HG03565 (cell line): ENCODE results near the gene UBAP2L.
"Not testable (repeated sequence)": the region's sequence is repeated elsewhere in the genome, so short reads cannot be mapped to it uniquely, and the experiment has no call there.

ENCODE experiments used
- ATAC-seq: cut with Tn5 transposase; IDR thresholded peaks from one replicate; pipeline ENCODE4 v1.9.1; 2021; ENCODE audit warnings: mild to moderate bottlenecking, moderate library complexity; ENCODE audit not compliant: unreplicated experiment

The UBAP2L gene

DNA sequence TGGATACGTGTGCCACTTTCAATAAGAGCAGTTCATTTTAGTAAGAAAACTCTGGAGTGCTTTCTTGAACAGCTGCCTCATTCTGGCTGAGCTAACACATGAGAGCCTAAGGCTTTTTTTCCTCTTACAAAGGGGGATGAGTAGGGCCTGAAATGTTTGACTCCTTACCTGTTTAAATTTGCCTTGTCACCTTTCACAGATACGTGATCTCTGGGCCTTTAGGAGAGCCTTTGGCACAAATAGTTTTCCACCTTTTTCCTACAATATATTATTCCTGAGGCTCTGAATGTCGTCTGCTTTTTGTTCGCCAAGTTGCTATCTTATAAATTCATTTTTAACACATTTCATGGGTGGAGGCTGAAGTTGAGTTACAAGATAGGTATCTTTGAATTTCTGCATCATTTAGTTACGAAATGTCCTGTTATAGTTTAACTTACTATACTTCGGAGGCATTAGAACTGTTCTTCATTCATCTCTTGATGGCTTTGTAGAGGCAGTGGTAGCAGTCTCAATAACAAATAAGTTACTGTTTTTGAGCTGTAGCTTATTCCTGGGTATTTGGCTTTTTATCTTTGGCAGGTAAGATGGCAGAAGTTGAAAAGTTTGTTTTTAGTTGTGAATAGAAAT, 17.2 kb downstream of the UBAP2L start:
- no peak for ATAC-seq

DNA sequence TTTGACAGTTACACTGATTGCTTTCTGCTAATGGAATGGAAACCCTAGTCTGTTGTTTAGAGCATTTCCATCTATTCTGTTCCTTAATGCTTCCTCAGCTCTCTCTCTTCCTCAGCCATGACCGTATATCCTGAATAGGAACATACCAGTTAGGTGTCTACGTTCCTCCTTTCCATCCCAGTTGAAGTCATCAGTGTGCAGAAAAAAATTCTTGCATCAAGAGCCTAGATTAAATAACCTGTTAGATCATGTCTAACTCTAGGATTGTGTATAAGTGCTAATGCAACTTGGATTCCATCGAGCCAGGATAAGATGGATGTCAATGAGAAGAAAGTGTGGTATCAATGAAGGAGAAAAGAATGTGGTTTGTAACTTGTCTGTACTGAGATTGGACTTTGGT, 18.7 kb downstream of the UBAP2L start:
- no peak for ATAC-seq

GRCh38 chr1:154240294-154240833, 19.6 kb downstream of the UBAP2L start:
- ATAC-seq = no peak

DNA sequence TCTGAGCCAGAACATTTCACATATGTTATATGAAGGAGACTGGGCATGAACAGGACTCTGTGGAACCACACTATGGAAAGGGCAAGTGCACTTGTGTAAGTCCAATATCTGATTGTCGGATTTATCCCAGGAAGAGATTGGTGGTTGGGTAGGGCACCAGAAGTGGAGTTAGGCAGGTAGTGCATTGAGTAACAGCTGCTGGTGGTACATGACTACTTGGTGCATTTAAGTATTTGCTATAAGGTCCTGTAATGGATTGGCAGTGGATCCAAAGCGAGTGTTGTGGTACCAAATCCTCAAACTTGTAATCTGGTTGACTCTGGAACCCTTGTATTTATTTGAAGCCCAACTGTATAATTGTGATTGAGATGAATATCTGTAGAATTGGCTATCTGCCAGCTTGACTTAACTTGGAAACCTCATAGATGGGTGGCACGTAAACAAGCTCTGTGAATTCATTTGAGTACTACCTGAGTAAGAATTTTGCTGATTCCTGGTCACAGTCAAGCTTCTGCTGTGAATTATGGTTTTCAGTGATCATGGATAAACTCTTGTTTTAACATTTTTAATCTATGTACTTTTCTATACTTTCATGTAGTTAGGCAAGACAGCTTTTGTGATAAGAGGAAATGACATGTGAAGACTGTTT, 21.1 kb downstream of the UBAP2L start:
- no peak for ATAC-seq

DNA sequence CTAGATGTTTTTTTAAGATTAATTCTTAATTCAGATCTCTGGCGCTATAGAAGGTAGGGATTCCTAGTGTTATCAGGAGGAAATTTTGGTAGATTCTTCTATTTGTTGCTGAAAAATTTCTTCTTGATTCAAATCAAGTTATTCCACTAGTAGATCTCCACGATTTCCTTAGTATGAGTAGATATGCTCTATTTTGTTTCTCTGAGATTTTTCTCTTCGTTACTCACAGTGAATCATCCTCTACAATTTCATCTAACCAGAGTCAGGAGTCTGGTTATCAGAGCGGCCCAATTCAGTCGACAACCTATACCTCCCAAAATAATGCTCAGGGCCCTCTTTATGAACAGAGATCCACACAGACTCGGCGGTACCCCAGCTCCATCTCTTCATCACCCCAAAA, 32.9 kb downstream of the UBAP2L start:
- no peak for ATAC-seq

GRCh38 chr1:154256686-154257085, 35.9 kb downstream of the UBAP2L start:
- no peak for ATAC-seq

DNA sequence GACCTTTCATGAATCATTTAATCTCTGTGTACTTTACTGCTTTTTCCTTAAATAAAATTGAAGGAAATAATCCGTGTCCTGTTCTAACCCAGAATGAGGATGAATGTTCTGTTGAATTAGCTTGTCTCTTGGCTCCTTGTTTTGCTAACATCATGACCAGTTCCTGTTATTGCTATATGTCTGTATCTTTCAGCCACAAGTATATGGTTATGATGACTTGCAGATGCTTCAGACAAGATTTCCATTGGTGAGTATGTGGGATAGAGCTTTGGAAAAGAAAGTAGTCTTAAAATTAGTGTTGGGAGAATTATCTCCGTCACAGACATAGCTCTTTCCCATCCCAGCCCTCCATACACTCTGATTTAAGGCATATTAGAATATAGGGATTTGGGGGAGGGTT, 38.0 kb downstream of the UBAP2L start:
- ATAC-seq = no peak

GRCh38 chr1:154260127-154260526, 39.4 kb downstream of the UBAP2L start:
- no peak for ATAC-seq

- ATAC-seq = no peak
Observed at GRCh38 chr1:154263465-154264332, 42.9 kb downstream of the UBAP2L start.

DNA sequence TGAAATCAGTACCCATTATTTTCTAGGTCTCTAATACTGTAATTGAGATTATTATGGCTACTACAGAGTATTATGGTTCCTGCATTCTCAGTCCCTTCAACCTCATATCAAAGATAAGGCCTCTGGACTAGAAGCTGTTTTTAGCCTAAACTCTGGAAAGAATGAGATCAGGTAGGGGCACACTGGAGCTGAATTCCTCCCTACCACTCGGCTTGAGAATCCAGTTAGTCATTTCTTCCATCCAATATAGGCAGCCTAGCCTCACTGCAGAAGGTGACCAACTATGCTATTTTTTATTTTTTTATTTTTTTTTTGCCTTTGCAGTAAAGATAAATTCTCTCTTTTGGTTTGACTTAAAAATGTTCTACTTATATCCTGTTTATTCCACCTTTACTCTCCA, 43.7 kb downstream of the UBAP2L start:
- ATAC-seq = no peak

- ATAC-seq = no peak
Observed at GRCh38 chr1:154265586-154265985, 44.8 kb downstream of the UBAP2L start.

GRCh38 chr1:154270833-154271232, 50.1 kb downstream of the UBAP2L start:
- no peak for ATAC-seq

GRCh38 chr1:154272217-154272998, 51.7 kb downstream of the UBAP2L start, which contains the start of gene HAX1:
HAX1 (plus strand) TSS chr1:154272629; CDS start chr1:154272724, 95 bp downstream.
- peak; percentile 84 for ATAC-seq

- no peak for ATAC-seq
Observed at GRCh38 chr1:154272999-154273563, 52.3 kb downstream of the UBAP2L start.

DNA sequence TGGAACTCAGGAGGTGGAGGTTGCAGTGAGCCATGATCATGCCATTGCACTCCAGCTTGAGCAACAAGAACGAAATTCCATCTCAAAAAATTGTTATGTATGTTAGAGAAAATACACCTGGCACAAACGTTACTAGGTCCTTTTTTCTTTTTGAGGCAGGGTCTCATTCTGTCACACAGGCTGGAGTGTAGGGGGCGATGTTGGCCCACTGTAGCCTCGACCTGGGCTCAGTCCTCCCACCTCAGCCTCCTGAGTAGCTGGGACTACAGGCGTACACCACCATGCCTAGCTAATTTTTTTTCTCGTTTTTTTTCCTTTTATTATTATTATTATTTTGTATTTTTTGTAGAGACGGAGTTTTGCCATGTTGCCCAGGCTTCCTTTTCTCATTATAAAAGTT, 56.0 kb downstream of the UBAP2L start:
- no peak for ATAC-seq

DNA sequence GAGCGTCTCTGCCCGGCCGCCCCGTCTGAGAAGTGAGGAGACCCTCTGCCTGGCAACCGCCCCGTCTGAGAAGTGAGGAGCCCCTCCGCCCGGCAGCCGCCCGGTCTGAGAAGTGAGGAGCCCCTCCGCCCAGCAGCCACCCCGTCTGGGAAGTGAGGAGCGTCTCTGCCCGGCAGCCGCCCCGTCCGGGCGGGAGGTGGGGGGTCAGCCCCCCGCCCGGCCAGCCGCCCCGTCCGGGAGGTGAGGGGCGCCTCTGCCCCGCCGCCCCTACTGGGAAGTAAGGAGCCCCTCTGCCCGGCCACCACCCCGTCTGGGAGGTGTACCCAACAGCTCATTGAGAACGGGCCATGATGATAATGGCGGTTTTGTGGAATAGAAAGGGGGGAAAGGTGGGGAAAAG, 66.8 kb downstream of the UBAP2L start:
- ATAC-seq = not testable (repeated sequence)

DNA sequence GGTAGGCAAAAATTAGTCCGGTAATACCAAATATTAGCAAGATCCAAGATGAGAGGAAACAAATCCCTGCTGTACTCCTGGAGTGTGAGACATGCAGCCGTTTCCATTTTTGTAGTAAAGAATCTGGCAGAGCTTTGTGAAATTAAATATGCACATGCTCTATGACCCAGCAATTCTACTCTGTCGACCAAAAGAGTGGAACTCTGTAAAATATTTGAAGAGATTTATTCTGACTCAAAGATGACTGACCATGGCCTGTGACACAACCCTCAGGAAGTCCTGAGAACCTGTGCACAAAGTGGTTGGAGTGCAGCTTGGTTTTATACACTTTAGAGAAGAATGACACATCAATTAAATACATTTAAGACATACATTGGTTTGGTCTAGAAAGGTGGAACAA, 67.9 kb downstream of the UBAP2L start:
- no peak for ATAC-seq

DNA sequence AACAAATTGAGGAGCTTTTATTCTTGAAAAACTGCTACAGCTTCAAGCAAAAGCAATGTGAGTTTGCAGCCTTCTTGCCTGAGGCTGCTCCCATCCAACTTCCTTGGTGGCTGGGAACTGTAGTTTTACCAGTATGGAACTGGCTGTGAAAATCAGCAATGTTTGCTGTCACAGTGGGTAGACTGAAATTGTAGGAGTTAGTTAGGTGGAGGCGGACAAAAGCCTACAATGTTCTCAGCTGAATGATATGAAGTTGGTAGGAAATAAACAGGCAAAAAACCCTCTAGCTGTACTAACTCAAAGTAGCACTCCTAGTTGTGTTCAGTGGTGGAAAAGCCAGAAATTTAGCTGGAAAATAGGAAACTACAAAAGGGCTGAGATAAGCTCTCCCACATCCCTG, 70.2 kb downstream of the UBAP2L start:
- no peak for ATAC-seq

DNA sequence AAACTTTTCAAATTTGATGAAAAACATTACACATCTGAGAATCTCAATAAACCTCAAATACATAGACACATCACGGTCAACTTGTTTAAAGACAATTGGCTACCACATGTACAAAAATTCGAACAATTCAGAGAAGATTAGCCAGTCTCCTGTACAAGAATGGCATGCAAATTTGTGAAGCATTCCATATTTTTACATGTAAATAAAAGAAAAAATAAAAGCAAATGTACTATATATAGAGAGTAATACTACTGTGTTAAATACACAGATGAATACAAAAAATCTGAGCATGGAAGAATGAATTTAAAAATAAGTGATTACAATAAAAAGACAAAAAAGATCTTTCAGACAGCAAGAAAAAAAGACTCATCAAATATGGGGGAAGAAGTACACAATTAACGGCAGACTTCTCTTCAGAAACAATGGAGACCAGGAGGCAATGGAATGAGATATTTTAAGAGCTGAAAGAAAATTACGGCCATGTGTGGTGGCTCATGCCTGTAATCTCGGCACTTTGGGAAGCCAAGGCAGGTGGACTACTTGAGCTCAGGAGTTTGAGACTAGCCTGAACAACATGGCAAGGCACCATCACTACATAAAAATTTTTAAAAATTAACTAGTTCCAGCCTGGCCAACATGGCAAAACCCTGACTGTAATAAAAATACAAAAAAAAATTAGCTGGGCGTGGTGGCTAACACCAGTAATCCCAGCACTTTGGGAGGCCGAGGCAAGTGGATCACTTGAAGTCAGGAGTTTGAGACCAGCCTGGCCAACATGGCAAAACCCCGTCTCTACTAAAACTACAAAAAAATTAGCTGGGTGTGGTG, 74.9 kb downstream of the UBAP2L start:
- ATAC-seq = no peak

DNA sequence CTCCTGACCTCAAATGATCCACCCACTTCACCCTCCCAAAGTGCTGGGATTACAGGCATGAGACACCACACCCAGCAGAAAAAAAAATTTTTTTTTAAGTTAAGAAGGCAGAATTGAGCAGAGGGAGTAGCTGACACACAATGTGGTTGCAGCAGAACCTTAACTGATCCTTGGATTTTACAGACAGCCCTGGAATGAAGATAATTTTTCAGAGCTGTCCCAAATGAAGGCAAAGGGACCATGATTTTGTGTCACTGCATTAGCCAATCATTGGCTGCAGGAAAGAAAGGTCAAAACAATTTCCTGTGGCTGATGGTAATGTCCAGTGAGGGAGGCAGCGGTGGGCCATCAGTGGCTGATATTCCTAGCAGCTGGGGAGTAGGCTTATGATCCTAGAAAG, 80.8 kb downstream of the UBAP2L start:
- no peak for ATAC-seq
